Right atrium auricular region (tissue), 2 donors: ENCODE measurements around the gene SEL1L2. TPM values are rescaled to one million over a fixed set of nuclear protein-coding genes. Genes with fewer than 3 reads are reported as not detected.

Experiments used
- DNase-seq: peaks from one replicate; pipeline ENCODE4 v3.0.0-alpha.2; 2019; ENCODE audit warnings: low spot score
- H3K27ac ChIP-seq, 2 donors: fragments of 200-600 bp; sonication (generic); 1 replicate in 1 of 2; 2 replicates in 1 of 2; pipeline ENCODE4 v1.5.1; 2016 to 2019
- H3K27me3 ChIP-seq, 2 donors: fragments of 200-600 bp; sonication (generic); one replicate each; pipeline versions ENCODE4 v1.5.1 to v1.6.0; 2017 to 2019
- H3K36me3 ChIP-seq: fragments of 200-600 bp; sonication (generic); one replicate; pipeline ENCODE4 v1.5.1; 2016
- H3K4me1 ChIP-seq, 2 donors: fragments of 200-600 bp; sonication (generic); one replicate each; pipeline versions ENCODE4 v1.5.1 to v1.6.0; 2017 to 2019
- H3K4me3 ChIP-seq, 2 donors: fragments of 200-600 bp; sonication (generic); 1 replicate in 1 of 2; 2 replicates in 1 of 2; pipeline ENCODE4 v1.5.1; 2017 to 2019; ENCODE audit warnings: mild to moderate bottlenecking in 1 of 2, moderate library complexity in 1 of 2
- H3K9me3 ChIP-seq, 2 donors: fragments of 200-600 bp; sonication (generic); one replicate each; pipeline ENCODE4 v1.5.1; 2019
- total RNA-seq, 2 donors: library from RNA; depleted of rRNA; stranded (reverse); fragments of >200 nt; gene quantifications; one replicate each; pipeline ENCODE4 v1.1.0, GENCODE V29; 2016
- TF ChIP-seq, protein P1 (sequence below), 2 donors: fragments of 200-600 bp; sonication (generic); IDR thresholded peaks; one replicate each; pipeline ENCODE4 v1.5.1; 2019; ENCODE audit warnings: antibody characterized with exemption in 2 of 2

The SEL1L2 gene, protein sequence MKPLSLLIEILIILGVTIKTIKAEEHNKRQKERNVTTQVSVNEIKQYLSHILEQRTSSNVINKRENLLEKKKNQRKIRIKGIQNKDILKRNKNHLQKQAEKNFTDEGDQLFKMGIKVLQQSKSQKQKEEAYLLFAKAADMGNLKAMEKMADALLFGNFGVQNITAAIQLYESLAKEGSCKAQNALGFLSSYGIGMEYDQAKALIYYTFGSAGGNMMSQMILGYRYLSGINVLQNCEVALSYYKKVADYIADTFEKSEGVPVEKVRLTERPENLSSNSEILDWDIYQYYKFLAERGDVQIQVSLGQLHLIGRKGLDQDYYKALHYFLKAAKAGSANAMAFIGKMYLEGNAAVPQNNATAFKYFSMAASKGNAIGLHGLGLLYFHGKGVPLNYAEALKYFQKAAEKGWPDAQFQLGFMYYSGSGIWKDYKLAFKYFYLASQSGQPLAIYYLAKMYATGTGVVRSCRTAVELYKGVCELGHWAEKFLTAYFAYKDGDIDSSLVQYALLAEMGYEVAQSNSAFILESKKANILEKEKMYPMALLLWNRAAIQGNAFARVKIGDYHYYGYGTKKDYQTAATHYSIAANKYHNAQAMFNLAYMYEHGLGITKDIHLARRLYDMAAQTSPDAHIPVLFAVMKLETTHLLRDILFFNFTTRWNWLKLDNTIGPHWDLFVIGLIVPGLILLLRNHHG
- total RNA-seq, result not detected

DNA sequence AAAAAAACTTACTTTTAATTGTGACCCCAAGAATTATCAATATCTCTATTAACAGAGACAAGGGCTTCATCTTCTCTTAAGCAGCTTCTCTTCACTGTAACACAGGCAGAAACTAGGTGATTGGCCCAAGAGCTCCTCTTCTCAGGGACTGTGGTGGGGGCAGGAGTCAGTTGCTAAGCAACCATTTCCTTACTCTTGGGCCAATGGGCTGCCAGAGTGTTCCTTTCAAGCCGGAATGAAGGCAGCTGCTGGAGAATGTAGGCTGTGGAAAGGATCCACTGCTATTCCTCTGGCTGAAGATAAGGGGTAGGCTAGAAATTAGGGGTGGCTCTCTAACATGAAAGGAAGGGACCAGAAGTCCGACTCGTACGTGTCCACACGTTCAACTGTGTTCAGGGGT is at the start of gene SEL1L2:
Gene SEL1L2, minus strand, starts transcription at position 150 of the 400 bp plus-strand sequence. Its CDS starts 80 bp downstream, at position 70.
- no peak for DNase-seq
- H3K27me3 ChIP-seq, result no peaks in the 10 kb centered on the region
- TF ChIP-seq, protein P1, sequence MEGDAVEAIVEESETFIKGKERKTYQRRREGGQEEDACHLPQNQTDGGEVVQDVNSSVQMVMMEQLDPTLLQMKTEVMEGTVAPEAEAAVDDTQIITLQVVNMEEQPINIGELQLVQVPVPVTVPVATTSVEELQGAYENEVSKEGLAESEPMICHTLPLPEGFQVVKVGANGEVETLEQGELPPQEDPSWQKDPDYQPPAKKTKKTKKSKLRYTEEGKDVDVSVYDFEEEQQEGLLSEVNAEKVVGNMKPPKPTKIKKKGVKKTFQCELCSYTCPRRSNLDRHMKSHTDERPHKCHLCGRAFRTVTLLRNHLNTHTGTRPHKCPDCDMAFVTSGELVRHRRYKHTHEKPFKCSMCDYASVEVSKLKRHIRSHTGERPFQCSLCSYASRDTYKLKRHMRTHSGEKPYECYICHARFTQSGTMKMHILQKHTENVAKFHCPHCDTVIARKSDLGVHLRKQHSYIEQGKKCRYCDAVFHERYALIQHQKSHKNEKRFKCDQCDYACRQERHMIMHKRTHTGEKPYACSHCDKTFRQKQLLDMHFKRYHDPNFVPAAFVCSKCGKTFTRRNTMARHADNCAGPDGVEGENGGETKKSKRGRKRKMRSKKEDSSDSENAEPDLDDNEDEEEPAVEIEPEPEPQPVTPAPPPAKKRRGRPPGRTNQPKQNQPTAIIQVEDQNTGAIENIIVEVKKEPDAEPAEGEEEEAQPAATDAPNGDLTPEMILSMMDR (IDR thresholded peaks at IDR 0.05), result no peak
- H3K36me3 ChIP-seq, result no peaks in the 10 kb centered on the region
- H3K9me3 ChIP-seq, result peaks cover 0 to 11% of the 10 kb centered on the region in 2 donors
- H3K4me3 ChIP-seq, result no peak within 1 kb of the TSS
- H3K27ac ChIP-seq, result no peak within 1 kb of the TSS
- H3K4me1 ChIP-seq, result no peaks in the 10 kb centered on the region

GRCh38 chr20:14036567-14036966 is 46.2 kb upstream of the SEL1L2 start:
- H3K9me3 ChIP-seq, result no peaks in the 10 kb centered on the region
- no peak for DNase-seq
- no peak overlapping the region for H3K4me3 ChIP-seq
- H3K27ac ChIP-seq, result no peak overlapping the region
- H3K27me3 ChIP-seq, result no peaks in the 10 kb centered on the region
- no peaks in the 10 kb centered on the region for H3K36me3 ChIP-seq
- no peaks in the 10 kb centered on the region for H3K4me1 ChIP-seq
- TF ChIP-seq, protein P1 (IDR thresholded peaks at IDR 0.05), result no peak

GRCh38 chr20:14033310-14033709 is 42.9 kb upstream of the SEL1L2 start:
- H3K4me3 ChIP-seq, result no peak overlapping the region

DNA sequence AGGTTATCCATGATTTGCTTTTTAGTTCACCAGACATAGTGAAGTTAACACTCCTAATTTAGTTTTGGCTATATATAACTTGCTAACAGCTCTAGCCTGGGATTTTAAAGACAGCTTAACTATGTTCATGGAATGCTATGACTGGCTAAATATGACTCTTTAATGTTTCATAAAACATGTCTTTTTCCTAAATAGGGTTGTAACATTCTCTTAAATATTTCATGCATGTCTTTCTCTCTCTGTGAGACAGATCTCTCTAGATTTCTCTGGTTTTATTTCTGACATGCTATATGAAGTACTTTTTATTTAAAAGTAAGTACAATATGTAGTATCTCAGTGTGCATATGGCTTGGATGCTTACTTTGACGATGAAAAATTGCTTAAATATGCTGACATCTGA is 40.6 kb upstream of the SEL1L2 start:
- TF ChIP-seq, protein P1 (IDR thresholded peaks at IDR 0.05), result no peak
- no peaks in the 10 kb centered on the region for H3K36me3 ChIP-seq
- no peaks in the 10 kb centered on the region for H3K4me1 ChIP-seq
- no peak for DNase-seq
- no peaks in the 10 kb centered on the region for H3K27me3 ChIP-seq
- H3K27ac ChIP-seq, result no peak overlapping the region
- H3K4me3 ChIP-seq, result no peak overlapping the region
- H3K9me3 ChIP-seq, result no peaks in the 10 kb centered on the region

More at GRCh38 chr20:14033310-14033709, 42.9 kb upstream of the SEL1L2 start:
- Histone ChIP-seq H3K36me3 (no peaks in the 10 kb centered on the region), H3K27ac (no peak overlapping the region), H3K4me1 (no peaks in the 10 kb centered on the region), H3K9me3 (no peaks in the 10 kb centered on the region), H3K27me3 (no peaks in the 10 kb centered on the region)
- DNase-seq, result no peak
- TF ChIP-seq, protein P1 (IDR thresholded peaks at IDR 0.05), result no peak

GRCh38 chr20:14012671-14013070 is 22.3 kb upstream of the SEL1L2 start:
- no peak overlapping the region for H3K4me3 ChIP-seq
- DNase-seq, result no peak
- peaks cover 0 to 18% of the 10 kb centered on the region in 2 donors for H3K9me3 ChIP-seq
- no peaks in the 10 kb centered on the region for H3K36me3 ChIP-seq
- TF ChIP-seq, protein P1 (IDR thresholded peaks at IDR 0.05), result no peak
- H3K27me3 ChIP-seq, result no peaks in the 10 kb centered on the region
- no peaks in the 10 kb centered on the region for H3K4me1 ChIP-seq
- no peak overlapping the region for H3K27ac ChIP-seq
